ENCODE measurements around the gene MCRS1.

The MCRS1 gene

GRCh38 chr12:49549735-49550692 is 17.9 kb downstream of the MCRS1 start:
- H4K20me1 ChIP-seq (ENCODE audit: low read depth, low read length) = no peaks in the 10 kb centered on the region
- no peaks in the 10 kb centered on the region for H3K9me3 ChIP-seq (ENCODE audit: insufficient read depth, low read length)
- H3K79me2 ChIP-seq (ENCODE audit: insufficient read depth, low read length) = no peaks in the 10 kb centered on the region
- no peak overlapping the region for H2AFZ ChIP-seq (ENCODE audit: low read depth, low read length, severe bottlenecking)
- no peaks in the 10 kb centered on the region for H3K27me3 ChIP-seq (ENCODE audit: low read length)
- H3K4me2 ChIP-seq (ENCODE audit: low read depth, low read length, poor library complexity, severe bottlenecking) = no peak overlapping the region
- no peak overlapping the region for H3K27ac ChIP-seq (ENCODE audit: low read depth, low read length)
- H3K9ac ChIP-seq (ENCODE audit: low read length) = no peak overlapping the region
- H3K4me3 ChIP-seq (ENCODE audit: insufficient read depth, low read length, poor library complexity, severe bottlenecking) = no peak overlapping the region
- H3K36me3 ChIP-seq (ENCODE audit: low read length) = no peaks in the 10 kb centered on the region
- TF ChIP-seq EZH2phosphoT487 (conservative IDR thresholded peaks at IDR 0.05; ENCODE audit: low read length) = no peak
- no peak for TF ChIP-seq CTCF (IDR thresholded peaks at IDR 0.05; ENCODE audit: insufficient read depth, low read length, poor library complexity, severe bottlenecking)
- H3F3A ChIP-seq (ENCODE audit: insufficient read depth) = no peaks in the 10 kb centered on the region
- H3K9me2 ChIP-seq (replicated peaks; ENCODE audit: insufficient read depth, low read length) = no peaks in the 10 kb centered on the region

- Histone ChIP-seq H3K9ac (ENCODE audit: low read length) (no peak overlapping the region), H3F3A (ENCODE audit: insufficient read depth) (no peaks in the 10 kb centered on the region)
These were observed 18.9 kb downstream of the MCRS1 start for GRCh38 chr12:49548822-49549648.

DNA sequence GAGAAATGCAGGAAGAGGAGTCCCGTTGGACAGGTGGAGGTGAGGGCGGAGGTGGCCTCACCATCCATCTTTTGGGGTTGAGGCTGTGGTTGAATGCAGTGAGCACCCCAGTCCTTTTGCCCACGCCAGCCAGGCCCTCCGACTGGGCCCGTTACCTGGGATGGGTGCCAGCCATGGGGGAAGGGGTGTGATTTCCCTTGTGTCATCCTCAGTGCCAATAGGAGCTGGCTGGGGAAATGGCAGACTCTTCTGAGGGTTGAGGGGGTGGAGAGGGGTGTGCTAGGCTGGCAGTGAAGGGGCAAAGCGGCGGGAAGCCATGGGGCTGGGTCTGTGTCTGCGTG is 19.5 kb downstream of the MCRS1 start:
- no peaks in the 10 kb centered on the region for H3K9me3 ChIP-seq (ENCODE audit: insufficient read depth, low read length)
- no peak for TF ChIP-seq EZH2phosphoT487 (conservative IDR thresholded peaks at IDR 0.05; ENCODE audit: low read length)
- TF ChIP-seq CTCF (IDR thresholded peaks at IDR 0.05; ENCODE audit: insufficient read depth, low read length, poor library complexity, severe bottlenecking) = no peak
- H3K4me3 ChIP-seq (ENCODE audit: insufficient read depth, low read length, poor library complexity, severe bottlenecking) = no peak overlapping the region
- H3K27ac ChIP-seq (ENCODE audit: low read depth, low read length) = no peak overlapping the region
- no peaks in the 10 kb centered on the region for H3K27me3 ChIP-seq (ENCODE audit: low read length)
- no peaks in the 10 kb centered on the region for H3K79me2 ChIP-seq (ENCODE audit: insufficient read depth, low read length)
- H2AFZ ChIP-seq (ENCODE audit: low read depth, low read length, severe bottlenecking) = no peak overlapping the region
- no peaks in the 10 kb centered on the region for H3K9me2 ChIP-seq (replicated peaks; ENCODE audit: insufficient read depth, low read length)
- no peaks in the 10 kb centered on the region for H4K20me1 ChIP-seq (ENCODE audit: low read depth, low read length)
- H3K9ac ChIP-seq (ENCODE audit: low read length) = no peak overlapping the region
- no peak overlapping the region for H3K4me2 ChIP-seq (ENCODE audit: low read depth, low read length, poor library complexity, severe bottlenecking)
- H3F3A ChIP-seq (ENCODE audit: insufficient read depth) = no peaks in the 10 kb centered on the region
- H3K36me3 ChIP-seq (ENCODE audit: low read length) = no peaks in the 10 kb centered on the region

More at GRCh38 chr12:49548822-49549648, 18.9 kb downstream of the MCRS1 start:
- Histone ChIP-seq H3K9me2 (replicated peaks; ENCODE audit: insufficient read depth, low read length) (no peaks in the 10 kb centered on the region), H2AFZ (ENCODE audit: low read depth, low read length, severe bottlenecking) (no peak overlapping the region), H3K36me3 (ENCODE audit: low read length) (no peaks in the 10 kb centered on the region), H3K4me2 (ENCODE audit: low read depth, low read length, poor library complexity, severe bottlenecking) (no peak overlapping the region), H3K79me2 (ENCODE audit: insufficient read depth, low read length) (no peaks in the 10 kb centered on the region), H3K9me3 (ENCODE audit: insufficient read depth, low read length) (no peaks in the 10 kb centered on the region), H4K20me1 (ENCODE audit: low read depth, low read length) (no peaks in the 10 kb centered on the region), H3K27ac (ENCODE audit: low read depth, low read length) (no peak overlapping the region), H3K27me3 (ENCODE audit: low read length) (no peaks in the 10 kb centered on the region), H3K4me3 (ENCODE audit: insufficient read depth, low read length, poor library complexity, severe bottlenecking) (no peak overlapping the region)
- TF ChIP-seq CTCF (IDR thresholded peaks at IDR 0.05; ENCODE audit: insufficient read depth, low read length, poor library complexity, severe bottlenecking) (no peak), EZH2phosphoT487 (conservative IDR thresholded peaks at IDR 0.05; ENCODE audit: low read length) (no peak)
